Measurements from ENCODE around the gene PSMB9.

PSMB9 gene

DNA sequence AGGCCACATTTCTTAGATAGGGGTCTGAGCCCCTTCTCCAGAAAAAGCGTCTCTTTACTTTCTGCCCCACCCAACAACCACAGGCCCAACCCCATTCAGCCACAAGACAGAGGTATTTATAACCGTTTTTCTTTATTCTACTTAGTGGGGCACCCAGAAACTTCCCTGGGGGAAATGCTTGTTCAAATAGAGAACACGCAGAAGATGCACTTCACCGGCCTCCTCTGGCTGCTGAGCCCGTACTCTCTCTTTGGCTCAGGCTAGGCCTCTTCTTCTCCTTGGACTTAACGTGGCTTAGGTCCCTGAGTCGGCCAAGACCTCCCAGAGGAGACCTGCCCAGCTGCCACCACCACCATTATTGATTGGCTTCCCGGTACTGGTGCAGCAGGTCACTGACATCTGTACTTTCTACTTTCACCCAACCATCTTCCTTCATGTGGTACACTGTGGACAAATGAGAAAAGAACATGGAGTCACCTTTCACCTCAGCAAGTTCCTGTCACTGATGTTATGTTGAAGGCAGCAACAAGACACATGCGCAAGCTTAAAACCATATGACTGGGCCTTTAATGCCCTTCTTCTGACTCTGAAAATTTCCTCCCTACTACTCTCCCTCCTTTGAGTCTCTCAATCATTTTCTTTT, 13.3 kb upstream of the PSMB9 start:
- no peak for DNase-seq

- no peak for DNase-seq
These were observed 11.9 kb upstream of the PSMB9 start for GRCh38 chr6:32842021-32842650.

GRCh38 chr6:32842690-32843089, 11.3 kb upstream of the PSMB9 start:
- no peak for DNase-seq

DNA sequence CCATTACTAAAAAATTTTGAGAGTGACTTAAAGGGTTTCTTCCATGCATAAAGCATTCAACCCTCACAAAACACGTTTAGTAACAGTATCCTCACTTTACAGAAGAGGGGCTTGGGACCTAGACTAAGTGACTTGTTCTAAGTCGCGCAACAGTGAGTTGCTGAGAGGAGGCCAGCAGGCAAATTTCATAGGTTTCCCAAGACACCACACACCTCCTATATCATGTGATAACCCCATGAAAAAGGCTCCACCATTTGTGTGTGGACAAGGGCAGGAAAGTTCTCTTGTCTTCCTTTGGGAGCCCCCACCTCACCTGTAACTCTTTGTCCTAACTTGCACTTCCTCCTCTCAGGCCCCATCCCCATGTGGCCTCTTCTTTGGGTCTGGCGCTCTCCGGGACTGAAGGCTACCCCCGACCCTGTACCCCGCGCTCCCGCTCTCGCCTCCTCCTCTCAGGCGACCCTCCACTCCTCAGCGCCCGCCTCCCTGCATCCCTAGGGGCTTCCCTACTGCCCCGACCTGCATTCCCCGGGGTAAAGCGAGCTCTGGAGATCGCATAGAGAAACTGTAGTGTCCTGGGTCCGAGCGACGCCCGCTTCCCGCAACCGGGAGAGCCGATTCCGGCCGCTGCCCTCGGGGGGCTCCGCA, 10.5 kb upstream of the PSMB9 start:
- peak; percentile 22 for DNase-seq

GRCh38 chr6:32843979-32844838, 9.8 kb upstream of the PSMB9 start, which contains the start of gene PSMB8:
Gene PSMB8 (minus strand): TSS chr6:32844047. CDS start chr6:32843996, 51 bp downstream.
- peak; percentile 98 for DNase-seq

DNA sequence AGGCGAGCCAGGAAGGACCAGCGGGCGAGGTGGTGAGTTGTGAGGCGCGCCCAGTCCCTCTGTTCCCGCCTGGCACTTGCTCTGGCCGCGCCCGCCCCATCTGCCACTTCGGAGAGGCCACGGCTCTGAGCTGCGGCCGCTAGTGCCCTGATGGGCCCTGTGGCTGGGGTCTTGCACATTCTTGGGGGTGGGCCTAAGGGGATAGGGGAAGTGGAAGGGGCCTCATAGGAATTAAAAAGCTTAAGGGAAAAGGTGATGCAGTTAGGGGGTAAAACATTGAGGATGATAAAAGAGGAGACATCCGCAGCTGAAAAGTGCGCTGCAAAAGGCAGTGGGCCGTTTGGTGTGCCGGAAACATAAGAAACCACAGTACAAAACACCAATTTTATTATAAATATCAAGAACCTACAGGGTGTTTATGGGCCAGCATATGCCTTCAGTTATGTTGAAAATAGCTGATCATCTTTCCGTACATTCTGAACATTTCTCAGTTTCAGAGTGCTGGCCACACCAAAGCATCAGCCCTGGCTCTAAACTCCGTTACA, 9.1 kb upstream of the PSMB9 start:
- no peak for DNase-seq

DNA sequence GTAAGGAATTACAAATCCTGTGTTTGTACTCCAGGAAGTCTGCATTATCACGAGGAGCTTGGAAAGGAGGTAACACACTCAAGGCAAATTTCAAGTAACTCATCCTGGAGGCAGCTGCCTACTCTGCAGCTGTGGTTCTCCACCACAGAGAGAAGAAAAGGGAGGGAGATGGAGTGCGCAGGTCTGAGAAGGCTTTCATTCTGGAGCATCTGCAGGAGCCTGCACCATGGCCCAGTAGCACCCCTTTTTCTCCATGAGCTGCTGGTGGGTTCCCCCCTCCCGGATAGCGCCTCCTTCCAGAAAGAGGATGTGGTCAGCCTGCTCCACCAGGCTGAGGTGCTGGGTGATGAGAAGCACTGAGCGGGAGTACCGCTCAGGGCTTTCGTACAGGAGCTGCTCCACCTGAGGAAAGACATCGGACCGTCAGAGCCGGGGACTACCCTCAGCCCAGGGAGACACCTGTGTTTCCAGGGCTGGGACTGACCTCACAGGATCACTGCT, 8.6 kb upstream of the PSMB9 start:
- no peak for DNase-seq

GRCh38 chr6:32847004-32847403, 7.0 kb upstream of the PSMB9 start:
- no peak for DNase-seq

- no peak for DNase-seq
These were observed 6.2 kb upstream of the PSMB9 start for GRCh38 chr6:32847795-32848194.

GRCh38 chr6:32849126-32849525, 4.9 kb upstream of the PSMB9 start:
- DNase-seq: no peak

- no peak for DNase-seq
These were observed 3.0 kb upstream of the PSMB9 start for GRCh38 chr6:32851025-32851424.

- DNase-seq: no peak
These were observed 1.8 kb upstream of the PSMB9 start for GRCh38 chr6:32852018-32852843.

DNA sequence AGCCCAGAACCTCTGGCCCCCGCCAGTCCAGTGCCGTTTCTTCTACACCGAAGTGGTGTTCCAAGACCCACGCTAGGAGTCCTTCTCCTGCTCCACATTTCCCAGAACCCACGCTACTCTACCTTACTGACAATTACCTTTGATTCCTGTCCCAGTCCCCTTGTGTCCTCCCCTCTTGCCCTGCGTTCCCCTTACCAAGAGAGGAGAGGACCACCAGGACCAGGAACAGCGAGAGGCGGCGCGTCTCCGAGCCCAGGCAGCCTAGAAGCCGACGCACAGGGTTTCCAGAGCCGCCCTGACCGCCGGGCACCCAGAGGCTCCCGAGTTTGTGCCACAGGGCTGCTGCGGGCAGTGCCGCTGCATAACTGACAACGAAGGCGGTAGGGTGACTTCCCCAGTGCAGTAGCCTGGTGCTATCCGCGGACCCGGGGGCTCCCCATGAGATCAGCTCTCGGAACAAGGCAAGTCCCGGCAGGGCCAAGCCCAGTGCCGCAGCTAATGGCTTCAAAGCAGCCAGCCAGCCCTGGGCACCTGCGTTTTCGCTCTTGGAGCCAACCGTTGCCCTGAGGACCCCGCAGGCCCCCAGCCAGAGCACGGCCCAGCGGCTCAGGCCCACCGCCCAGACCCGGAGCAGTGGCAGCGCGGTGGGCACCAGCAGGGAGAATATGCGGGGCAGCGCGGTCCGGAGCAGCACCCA, 1.0 kb upstream of the PSMB9 start:
- DNase-seq: peak; percentile 58

DNA sequence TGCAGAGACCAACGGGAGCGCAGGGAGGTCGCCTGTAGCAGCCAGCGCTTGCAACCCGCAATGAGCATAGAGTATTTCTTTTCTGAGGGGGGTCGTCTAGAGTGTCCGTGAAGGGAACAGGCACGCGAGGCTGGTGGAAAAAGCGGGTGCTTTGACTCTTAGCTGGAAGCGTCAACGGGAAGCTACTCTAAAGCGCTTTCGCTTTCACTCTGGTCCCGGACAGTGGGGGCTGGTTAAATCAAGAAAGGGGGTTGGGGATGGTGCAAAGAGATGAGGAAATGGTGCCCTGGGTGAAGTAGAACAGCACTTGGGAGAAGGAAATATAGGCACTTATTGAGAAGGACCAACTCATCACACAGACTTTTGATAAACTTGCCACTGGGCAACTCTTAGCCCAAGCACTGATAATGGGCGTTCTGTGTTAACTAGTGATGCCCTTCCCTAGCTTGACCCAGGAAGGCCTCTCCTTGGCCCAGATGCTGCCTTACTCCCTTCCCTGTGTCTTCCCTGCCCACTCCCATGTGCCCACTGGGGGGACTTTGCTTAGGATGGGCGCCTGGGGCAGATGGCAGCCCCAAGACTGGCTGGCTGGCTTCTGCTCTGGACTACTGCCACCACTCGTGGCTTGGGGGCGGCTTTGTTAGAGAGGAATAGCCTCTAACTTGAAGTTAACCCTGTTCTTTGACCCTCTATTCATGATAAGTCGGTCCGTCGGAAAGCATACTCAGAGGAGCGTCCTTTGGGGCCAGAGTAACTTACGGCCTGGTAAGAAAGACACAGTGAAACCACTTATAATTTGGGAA, 585 bp downstream of the PSMB9 start:
- no peak for DNase-seq

- DNase-seq: no peak
These were observed 1.6 kb downstream of the PSMB9 start for GRCh38 chr6:32855467-32856174.

DNA sequence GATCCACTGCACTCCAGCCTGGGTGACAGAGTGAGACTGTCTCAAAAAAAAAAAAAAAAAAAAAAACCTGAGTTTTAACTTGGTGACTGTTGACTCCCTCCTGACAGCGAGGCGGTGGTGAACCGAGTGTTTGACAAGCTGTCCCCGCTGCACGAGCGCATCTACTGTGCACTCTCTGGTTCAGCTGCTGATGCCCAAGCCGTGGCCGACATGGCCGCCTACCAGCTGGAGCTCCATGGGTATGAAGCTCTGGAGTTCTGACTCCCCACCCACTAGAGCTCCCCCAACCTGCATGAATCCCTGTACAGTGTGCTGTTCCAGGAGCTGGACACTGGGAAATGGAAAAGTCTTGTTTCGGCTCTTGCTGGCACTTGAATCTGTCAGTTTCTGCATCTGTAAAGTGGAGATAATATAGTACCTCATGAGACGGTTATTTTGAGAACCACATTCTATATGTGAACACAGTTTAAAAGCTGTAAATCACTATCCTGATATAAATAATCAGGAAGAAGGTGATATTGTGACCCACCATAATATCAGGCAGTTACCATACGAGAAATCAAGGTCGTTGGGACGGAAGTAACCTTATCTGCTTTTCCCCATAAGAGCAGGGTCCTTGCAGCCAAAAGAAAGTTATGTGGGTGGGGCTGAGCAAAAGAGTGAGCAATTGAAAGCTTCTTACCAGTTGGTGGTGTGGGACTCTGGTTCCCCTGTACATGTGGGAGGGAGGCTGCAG, 3.3 kb downstream of the PSMB9 start:
- no peak for DNase-seq

- no peak for DNase-seq
These were observed 4.2 kb downstream of the PSMB9 start for GRCh38 chr6:32858194-32858593.

GRCh38 chr6:32860674-32861073, 6.7 kb downstream of the PSMB9 start:
- DNase-seq: no peak

GRCh38 chr6:32862725-32863124, 8.7 kb downstream of the PSMB9 start:
- DNase-seq: no peak
